OCI-LY7 (cell line): ENCODE measurements around the gene TPD52L1. TPM values are rescaled to one million over a fixed set of nuclear protein-coding genes. Genes with fewer than 3 reads are reported as not detected.

ENCODE experiments used
- BruUV-seq: library from RNA; stranded (reverse); fragments of 400-500 nt; replicated peaks from 2 replicates; lab custom pipeline; 2021; lab: Mats Ljungman, UMichigan
- CTCF ChIA-PET: fragments of 300-600 bp; sonication (Branson Sonifier 250); formaldehyde crosslinking; loops from one replicate; lab custom pipeline; 2022; ENCODE audit warnings: antibody characterized with exemption; ENCODE audit not compliant: unreplicated experiment; lab: Charles Lee
- POLR2A ChIA-PET: fragments of 300-600 bp; sonication (Branson Sonifier 250); formaldehyde crosslinking; loops from one replicate; lab custom pipeline; 2022; ENCODE audit warnings: antibody characterized with exemption; lab: Charles Lee
- DNase-seq: peaks from one replicate; pipeline ENCODE4 v3.0.0-alpha.2; 2015; ENCODE audit warnings: low spot score
- H2AFZ ChIP-seq: fragments of 200-600 bp; sonication (generic), shearing (Covaris generic); 2 replicates; pipeline ENCODE4 v1.6.1; 2014; ENCODE audit warnings: mild to moderate bottlenecking, antibody characterized with exemption, low read length, moderate library complexity
- H3K27ac ChIP-seq: fragments of 200-600 bp; sonication (generic); 2 replicates; pipeline ENCODE4 v1.5.1; 2014; ENCODE audit warnings: mixed run types, low read depth, mild to moderate bottlenecking, moderate library complexity, low read length, inconsistent platforms; ENCODE audit not compliant: poor library complexity, severe bottlenecking
- H3K36me3 ChIP-seq: fragments of 200-600 bp; sonication (generic); 2 replicates; pipeline ENCODE4 v1.6.1; 2014; ENCODE audit warnings: mild to moderate bottlenecking, antibody characterized with exemption, low read length, moderate library complexity, mixed read lengths; ENCODE audit not compliant: insufficient read depth
- H3K4me1 ChIP-seq: fragments of 200-600 bp; sonication (generic); 2 replicates; pipeline ENCODE4 v1.5.1; 2014; ENCODE audit warnings: mild to moderate bottlenecking, low read length; ENCODE audit not compliant: insufficient read depth, poor library complexity, severe bottlenecking
- H3K4me2 ChIP-seq: fragments of 200-600 bp; sonication (generic); 2 replicates; pipeline ENCODE4 v1.6.1; 2014; ENCODE audit warnings: mild to moderate bottlenecking, low read length
- H3K4me3 ChIP-seq: fragments of 200-600 bp; sonication (generic); 2 replicates; pipeline ENCODE4 v1.5.1; 2014; ENCODE audit warnings: mild to moderate bottlenecking, low read depth, low read length; ENCODE audit not compliant: poor library complexity, severe bottlenecking
- H3K79me2 ChIP-seq: fragments of 200-600 bp; sonication (generic); 2 replicates; pipeline ENCODE4 v1.6.1; 2016; ENCODE audit warnings: low read depth, mild to moderate bottlenecking, low read length, moderate library complexity, mixed read lengths; ENCODE audit not compliant: insufficient read depth
- H3K9me2 ChIP-seq: fragments of 200-600 bp; sonication (generic); 2 replicates; pipeline ENCODE4 v1.6.1; 2016; ENCODE audit warnings: mild to moderate bottlenecking, low read length, mixed read lengths; ENCODE audit not compliant: insufficient read depth
- H3K9me3 ChIP-seq: fragments of 200-600 bp; sonication (generic); 2 replicates; pipeline ENCODE4 v1.6.1; 2014; ENCODE audit warnings: mild to moderate bottlenecking, mixed run types, low read length, mixed read lengths
- H4K20me1 ChIP-seq: fragments of 200-600 bp; sonication (generic); 2 replicates; pipeline ENCODE4 v1.6.1; 2014; ENCODE audit warnings: mild to moderate bottlenecking, antibody characterized with exemption, low read length, moderate library complexity, mixed read lengths; ENCODE audit not compliant: insufficient read depth
- CTCF ChIP-seq: fragments of 200-600 bp; sonication (generic); conservative IDR thresholded peaks from 2 replicates; pipeline ENCODE4 v1.5.1; 2014; ENCODE audit warnings: mild to moderate bottlenecking, antibody characterized with exemption, low read length, moderate library complexity, mixed read lengths
- EZH2phosphoT487 ChIP-seq: fragments of 200-600 bp; sonication (generic); IDR thresholded peaks from 2 replicates; pipeline ENCODE4 v1.6.1; 2018; ENCODE audit warnings: low read depth, borderline replicate concordance, mild to moderate bottlenecking, mixed run types, antibody characterized with exemption, low read length, moderate library complexity, mixed read lengths
- intact Hi-C: fragments of 100-400 bp; cut with micrococcal nuclease; formaldehyde crosslinking; loops from one replicate; pipeline ENCODE4 v1.10.0; 2022; ENCODE audit not compliant: unreplicated experiment
- total RNA-seq, 2 experiments: library from RNA; depleted of rRNA in 1 of 2; stranded (reverse); fragments of >200 nt in 1 of 2; shearing (Covaris generic) in 1 of 2; gene quantifications; 2 replicates each; pipeline ENCODE4 v1.2.3, GENCODE V29; 2014 to 2022

TPD52L1 gene
- total RNA-seq, 2 experiments from 2014 or later: not detected

GRCh38 chr6:125200941-125201340 is 47.4 kb downstream of the TPD52L1 start:
- Histone ChIP-seq H3K9me3 (no peaks in the 10 kb centered on the region), H3K9me2 (no peaks in the 10 kb centered on the region), H3K4me3 (no peak overlapping the region), H3K4me2 (no peak overlapping the region), H3K36me3 (no peaks in the 10 kb centered on the region), H3K27ac (no peak overlapping the region), H3K79me2 (no peaks in the 10 kb centered on the region), H4K20me1 (no peaks in the 10 kb centered on the region), H3K4me1 (no peaks in the 10 kb centered on the region), H2AFZ (no peak overlapping the region)
- TF ChIP-seq CTCF (no peak), EZH2phosphoT487 (no peak)
- ChIA-PET POLR2A (no interaction called here), CTCF (no interaction called here)
- no peak for DNase-seq
- intact Hi-C loops: no loop called here
- BruUV-seq: no TSS peak

DNA sequence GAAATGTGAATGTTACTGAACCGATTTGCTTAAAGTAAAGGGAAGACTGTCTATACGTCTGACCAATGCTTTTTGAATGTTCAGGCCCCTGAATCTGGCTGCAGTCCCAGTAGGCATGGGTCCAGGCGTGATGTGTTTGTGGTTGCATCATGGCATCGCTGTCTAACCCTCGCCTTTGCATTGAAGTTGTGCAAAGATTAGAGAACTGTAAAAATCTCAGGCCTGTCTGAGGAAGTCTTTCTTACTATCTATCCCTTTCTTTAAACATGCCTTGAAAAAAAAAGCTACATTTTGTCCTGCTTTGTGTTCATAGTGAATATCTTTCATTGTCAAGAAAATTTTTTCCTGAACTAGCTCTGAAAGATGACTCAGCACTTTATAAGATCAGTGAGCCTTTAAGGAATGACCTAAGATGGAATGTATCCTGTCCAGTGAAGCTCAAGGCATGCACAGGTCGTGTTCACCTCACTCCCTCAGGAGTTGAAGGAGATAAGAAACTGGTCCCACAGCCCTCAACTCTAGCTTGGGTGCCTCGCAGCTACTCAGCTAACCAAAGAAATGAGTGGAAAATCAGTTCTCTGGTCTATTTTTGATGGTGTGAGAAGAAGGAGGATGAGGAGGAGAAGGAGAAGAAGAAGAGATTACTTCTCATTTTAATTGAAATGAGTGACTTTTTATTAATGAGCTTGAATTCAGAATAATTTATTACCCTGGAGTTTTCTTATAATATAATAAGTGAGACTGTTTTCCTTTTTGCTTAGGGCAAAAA is 48.6 kb downstream of the TPD52L1 start:
- H3K4me2 ChIP-seq: no peak overlapping the region
- POLR2A ChIA-PET: interaction anchor here (0.7 kb wide), 3 partner anchors 15 to 1857 kb away, joined by 3 to 5 read pairs (median 3); no protein-coding TSS in a partner anchor
- intact Hi-C loops: no loop called here

More for the DNA sequence above, 48.6 kb downstream of the TPD52L1 start:
- Histone ChIP-seq H3K9me3 (no peaks in the 10 kb centered on the region), H3K4me3 (no peak overlapping the region), H3K9me2 (no peaks in the 10 kb centered on the region), H3K4me1 (no peaks in the 10 kb centered on the region), H3K27ac (no peak overlapping the region), H3K79me2 (no peaks in the 10 kb centered on the region), H2AFZ (no peak overlapping the region), H3K36me3 (no peaks in the 10 kb centered on the region), H4K20me1 (no peaks in the 10 kb centered on the region)
- no peak for DNase-seq
- no peak for TF ChIP-seq EZH2phosphoT487
- TF ChIP-seq CTCF: no peak
- no TSS peak for BruUV-seq
- CTCF ChIA-PET: no interaction called here
